HEK293 (cell line): Measurements from ENCODE around the gene RRN3.
"Not testable (repeated sequence)": the region's sequence is repeated elsewhere in the genome, so short reads cannot be mapped to it uniquely, and the experiment has no call there.

Experiments used
- CTCF ChIA-PET: fragments of 350-600 bp; formaldehyde crosslinking; extraction: SDS; loops from one replicate; lab custom pipeline; 2021; ENCODE audit warnings: antibody characterized with exemption; lab: Yijun Ruan, JAX
- POLR2A ChIA-PET: fragments of 300-600 bp; formaldehyde crosslinking; extraction: SDS; loops from one replicate; lab custom pipeline; 2020; ENCODE audit warnings: antibody characterized with exemption, inconsistent platforms; lab: Yijun Ruan, JAX
- H3K27ac ChIP-seq: fragments of 200-500 bp; sonication (Bioruptor generic); 2 replicates; pipeline ENCODE4 v1.5.1; 2014; ENCODE audit warnings: low read depth, low read length, control low read depth, inconsistent platforms; ENCODE audit errors: extremely low read depth
- H3K36me3 ChIP-seq, 2 experiments: fragments of 200-500 bp in 1 of 2; sonication (Bioruptor generic) in 1 of 2; 1 replicate in 1 of 2; 2 replicates in 1 of 2; pipeline ENCODE4 v1.5.1; 2014 to 2017; ENCODE audit warnings: inconsistent platforms in 2 of 2, low read length in 2 of 2; ENCODE audit not compliant: control insufficient read depth in 2 of 2, insufficient read depth in 1 of 2
- H3K4me1 ChIP-seq: fragments of 200-500 bp; sonication (Bioruptor generic); 2 replicates; pipeline ENCODE4 v1.5.1; 2014; ENCODE audit warnings: mild to moderate bottlenecking, low read length, inconsistent platforms; ENCODE audit not compliant: control insufficient read depth, insufficient read depth
- H3K4me3 ChIP-seq: 2 replicates; pipeline ENCODE4 v1.5.1; 2011; ENCODE audit warnings: low read depth, mild to moderate bottlenecking, control low read depth, low read length, moderate library complexity
- H3K9me3 ChIP-seq: fragments of 200-500 bp; sonication (Bioruptor generic); 2 replicates; pipeline ENCODE4 v1.5.1; 2014; ENCODE audit warnings: low read depth, low read length, inconsistent platforms; ENCODE audit not compliant: control insufficient read depth, insufficient read depth
- ATF2 ChIP-seq: fragments of 450-650 bp; formaldehyde crosslinking; IDR thresholded peaks from 2 replicates; pipeline ENCODE4 v1.5.1; 2016; ENCODE audit warnings: missing biosample characterization, missing genetic modification characterization, low read depth
- BCL11B ChIP-seq: fragments of 450-650 bp; formaldehyde crosslinking; IDR thresholded peaks from 2 replicates; pipeline ENCODE4 v1.5.1; 2016; ENCODE audit warnings: low read depth, missing biosample characterization, missing genetic modification characterization
- ELK4 ChIP-seq: IDR thresholded peaks from 2 replicates; pipeline ENCODE4 v1.6.1; 2011; ENCODE audit warnings: mild to moderate bottlenecking, low read depth, low read length, borderline replicate concordance
- GLI2 ChIP-seq: fragments of 450-650 bp; formaldehyde crosslinking; IDR thresholded peaks from 2 replicates; pipeline ENCODE4; 2017; ENCODE audit warnings: missing biosample characterization, missing genetic modification characterization, low read depth, borderline replicate concordance
- GLIS2 ChIP-seq: fragments of 450-650 bp; formaldehyde crosslinking; IDR thresholded peaks from 2 replicates; pipeline ENCODE4 v1.5.1; 2016; ENCODE audit warnings: missing biosample characterization, missing genetic modification characterization
- SCRT1 ChIP-seq: fragments of 450-650 bp; formaldehyde crosslinking; IDR thresholded peaks from 2 replicates; pipeline ENCODE4 v1.5.1; 2016; ENCODE audit warnings: missing biosample characterization, missing genetic modification characterization, borderline replicate concordance
- SP2 ChIP-seq: fragments of 450-650 bp; formaldehyde crosslinking; IDR thresholded peaks from 2 replicates; pipeline ENCODE4 v1.5.1; 2016; ENCODE audit warnings: missing biosample characterization, missing genetic modification characterization
- TSHZ1 ChIP-seq: fragments of 450-650 bp; formaldehyde crosslinking; IDR thresholded peaks from 2 replicates; pipeline ENCODE4 v1.5.1; 2016; ENCODE audit warnings: missing biosample characterization, missing genetic modification characterization, borderline replicate concordance
- ZFHX2 ChIP-seq: fragments of 450-650 bp; formaldehyde crosslinking; conservative IDR thresholded peaks from 2 replicates; pipeline ENCODE4 v1.5.1; 2016; ENCODE audit warnings: missing biosample characterization, missing genetic modification characterization
- ZNF132 ChIP-seq: fragments of 450-650 bp; formaldehyde crosslinking; IDR thresholded peaks from 2 replicates; pipeline ENCODE4 v1.5.1; 2017; ENCODE audit warnings: missing biosample characterization, missing genetic modification characterization, borderline replicate concordance
- ZNF133 ChIP-seq: fragments of 450-650 bp; formaldehyde crosslinking; IDR thresholded peaks from 2 replicates; pipeline ENCODE4 v1.5.1; 2016; ENCODE audit warnings: missing biosample characterization, missing genetic modification characterization
- ZNF221 ChIP-seq: fragments of 450-650 bp; formaldehyde crosslinking; IDR thresholded peaks from 2 replicates; pipeline ENCODE4 v1.5.1; 2017; ENCODE audit warnings: missing biosample characterization, missing genetic modification characterization, borderline replicate concordance
- ZNF248 ChIP-seq: fragments of 450-650 bp; formaldehyde crosslinking; IDR thresholded peaks from 2 replicates; pipeline ENCODE4 v1.5.1; 2017; ENCODE audit warnings: missing biosample characterization, missing genetic modification characterization
- ZNF341 ChIP-seq: fragments of 450-650 bp; formaldehyde crosslinking; IDR thresholded peaks from 2 replicates; pipeline ENCODE4; 2016; ENCODE audit warnings: low read depth, missing biosample characterization, missing genetic modification characterization
- ZNF530 ChIP-seq: fragments of 450-650 bp; formaldehyde crosslinking; IDR thresholded peaks from 2 replicates; pipeline ENCODE4 v1.5.1; 2016; ENCODE audit warnings: low read depth, missing biosample characterization, missing genetic modification characterization
- ZNF626 ChIP-seq: fragments of 450-650 bp; sonication (Bioruptor Pico); formaldehyde crosslinking; IDR thresholded peaks from 2 replicates; pipeline ENCODE4 v1.5.1; 2018; ENCODE audit warnings: missing biosample characterization, missing genetic modification characterization, inconsistent platforms
- ZNF639 ChIP-seq: fragments of 450-650 bp; formaldehyde crosslinking; IDR thresholded peaks from 2 replicates; pipeline ENCODE4 v1.5.1; 2016; ENCODE audit warnings: missing biosample characterization, missing genetic modification characterization
- ZNF830 ChIP-seq: fragments of 450-650 bp; IDR thresholded peaks from 2 replicates; pipeline ENCODE4 v1.5.0; 2018; ENCODE audit warnings: missing biosample characterization, missing genetic modification characterization, low read depth, mild to moderate bottlenecking, moderate library complexity
- ZSCAN16 ChIP-seq: fragments of 450-650 bp; formaldehyde crosslinking; IDR thresholded peaks from 2 replicates; pipeline ENCODE4 v1.5.1; 2016; ENCODE audit warnings: missing biosample characterization, missing genetic modification characterization

Gene RRN3

GRCh38 chr16:15045270-15045669, 48.8 kb downstream of the RRN3 start:
- H3K36me3 ChIP-seq = peaks cover 8 to 49% of the 10 kb centered on the region in 2 experiments; a peak in 2 of 3 replicates
- CTCF ChIA-PET, H3K9me3 ChIP-seq, POLR2A ChIA-PET, H3K27ac ChIP-seq, H3K4me3 ChIP-seq, H3K4me1 ChIP-seq: not testable (repeated sequence)
- peak; percentile 18; the same call in 1 of the 2 replicates for TF ChIP-seq ZFHX2 (tag by site-specific recombination)

- Histone ChIP-seq H3K4me3 (no peak overlapping the region), H3K4me1 (no peaks in the 10 kb centered on the region), H3K36me3 (peaks cover 8 to 59% of the 10 kb centered on the region in 2 experiments; a peak in 2 of 3 replicates), H3K9me3 (no peaks in the 10 kb centered on the region), H3K27ac (no peak overlapping the region)
- ChIA-PET CTCF (no interaction called here), POLR2A (no interaction called here)
- TF ChIP-seq ZNF133 (no peak), ZNF530 (tag by site-specific recombination) (no peak), ZNF132 (tag by site-specific recombination) (no peak), ZNF248 (tag by site-specific recombination) (no peak), ZNF221 (no peak), ELK4 (no peak), SP2 (tag by site-specific recombination) (no peak), GLIS2 (tag by site-specific recombination) (no peak), ZNF626 (tag by site-specific recombination) (no peak), BCL11B (tag by site-specific recombination) (no peak), ZNF639 (no peak), SCRT1 (tag by site-specific recombination) (no peak), ZNF341 (tag by site-specific recombination) (no peak), ZNF830 (no peak), ATF2 (tag by site-specific recombination) (no peak), TSHZ1 (tag by site-specific recombination) (no peak), ZSCAN16 (tag by site-specific recombination) (no peak), GLI2 (tag by site-specific recombination) (no peak)
These were observed 49.8 kb downstream of the RRN3 start for GRCh38 chr16:15044286-15044685.
